DMS153 treated with DMSO at 0.1 percent for 48 hours (cell line): Measurements from ENCODE around the gene FLRT2.
A peak's percentile ranks its signal among the peaks of the same experiment; 100 is the strongest.

ENCODE experiments used
- DNase-seq: peaks from one replicate; lab custom pipeline; 2025; ENCODE audit not compliant: unreplicated experiment; lab: John Stamatoyannopoulos, UW

Gene FLRT2

DNA sequence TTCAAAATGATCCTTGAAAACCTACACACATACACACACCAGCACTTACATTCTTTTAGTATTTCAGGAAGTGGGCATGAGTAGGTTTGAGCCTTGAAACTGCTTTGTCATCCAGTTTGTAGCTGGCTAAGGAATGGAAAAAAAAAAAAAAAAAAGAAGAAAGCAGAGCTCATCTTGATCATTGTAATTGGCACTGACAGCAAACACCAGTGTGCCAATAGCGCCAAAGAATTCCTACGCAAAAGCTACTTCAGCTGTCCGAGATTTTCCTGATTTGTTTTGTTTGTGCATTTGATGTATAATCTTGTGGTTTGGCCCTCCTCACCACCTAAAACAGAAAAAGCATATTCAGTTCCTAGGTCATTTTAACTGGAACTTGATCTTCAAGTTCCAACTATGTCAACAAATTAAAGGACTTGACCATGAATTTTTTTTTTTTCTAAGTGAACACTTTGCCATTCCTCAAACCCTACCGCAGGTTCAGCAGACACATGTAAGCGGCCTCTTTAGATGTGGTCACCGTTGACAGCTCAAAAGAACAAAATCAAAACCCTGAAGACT, 57.3 kb downstream of the FLRT2 start:
- DNase-seq, result no peak

DNA sequence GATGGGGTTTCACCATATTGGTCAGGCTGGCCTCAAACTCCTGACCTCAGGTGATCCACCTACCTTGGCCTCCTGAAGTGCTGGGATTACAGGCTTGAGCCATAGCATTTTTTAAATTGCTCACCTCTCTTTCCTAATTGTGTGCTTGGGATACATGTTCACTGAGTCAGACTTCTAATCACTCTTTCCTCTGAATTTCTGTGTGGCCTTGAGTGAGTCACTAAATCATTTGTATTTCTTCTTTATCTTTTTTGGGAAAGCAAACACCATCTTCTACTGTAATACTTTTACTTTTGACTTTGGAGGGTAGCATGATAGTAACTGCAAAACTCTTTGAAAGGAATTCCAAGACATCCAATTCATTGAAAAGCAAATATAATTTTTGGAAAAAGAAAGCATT, 60.8 kb downstream of the FLRT2 start:
- no peak for DNase-seq

DNA sequence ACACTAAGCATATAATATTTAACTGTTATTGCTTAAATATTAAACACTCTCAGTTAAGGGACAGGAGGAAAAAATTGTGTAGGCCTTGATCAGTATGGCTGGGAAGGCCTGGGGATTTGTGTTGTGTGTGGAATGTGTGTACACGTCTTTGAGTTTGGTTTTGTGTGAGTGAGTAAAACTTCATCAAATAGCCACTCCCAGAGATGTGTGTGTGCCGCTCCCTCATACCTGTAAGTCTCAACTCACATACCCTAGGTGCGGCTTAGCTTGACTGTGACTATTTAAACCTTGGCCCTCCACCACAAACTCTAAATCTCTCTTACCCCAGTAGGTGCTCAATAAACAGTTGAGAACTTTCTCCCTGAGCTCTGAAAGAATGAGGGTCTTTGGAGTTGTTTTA, 64.3 kb downstream of the FLRT2 start:
- no peak for DNase-seq

DNA sequence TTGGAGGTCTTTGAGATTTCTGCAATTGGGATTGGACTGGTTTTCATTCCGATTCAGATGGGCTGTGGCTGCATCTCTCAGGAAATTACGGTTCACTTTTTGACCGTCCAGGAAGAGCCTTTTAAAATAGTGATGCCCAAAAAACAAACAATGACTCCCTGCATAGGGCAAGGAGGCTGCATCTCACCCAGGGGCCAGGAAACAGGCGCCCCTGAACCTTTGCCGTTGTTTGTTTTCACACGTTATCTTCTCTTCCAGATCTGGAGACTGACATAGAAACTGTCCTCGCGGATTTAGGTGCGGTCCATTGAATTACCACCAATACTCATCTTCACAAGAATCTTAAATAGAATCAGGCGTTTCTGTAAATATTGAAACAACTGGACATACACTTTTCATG, 66.0 kb downstream of the FLRT2 start:
- no peak for DNase-seq

DNA sequence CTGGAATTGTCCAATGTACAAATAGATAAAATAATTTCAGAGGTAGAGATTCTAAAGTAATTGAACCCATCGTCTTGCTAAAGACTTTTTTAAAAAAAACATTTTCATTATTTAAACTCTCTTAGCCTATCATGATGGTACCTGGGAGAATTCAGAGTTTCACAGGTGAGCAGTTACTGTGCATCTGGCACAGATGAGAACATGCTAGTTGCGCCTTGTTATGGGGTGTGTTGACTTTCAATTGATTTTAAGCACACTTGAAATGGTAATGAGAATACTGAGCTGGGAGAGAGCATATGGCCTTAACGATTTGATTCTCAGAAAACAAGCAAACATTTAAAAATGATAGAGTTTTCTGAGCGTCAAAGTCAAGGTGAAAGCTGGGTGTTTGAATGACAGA, 66.6 kb downstream of the FLRT2 start:
- DNase-seq, result peak; percentile 58

DNA sequence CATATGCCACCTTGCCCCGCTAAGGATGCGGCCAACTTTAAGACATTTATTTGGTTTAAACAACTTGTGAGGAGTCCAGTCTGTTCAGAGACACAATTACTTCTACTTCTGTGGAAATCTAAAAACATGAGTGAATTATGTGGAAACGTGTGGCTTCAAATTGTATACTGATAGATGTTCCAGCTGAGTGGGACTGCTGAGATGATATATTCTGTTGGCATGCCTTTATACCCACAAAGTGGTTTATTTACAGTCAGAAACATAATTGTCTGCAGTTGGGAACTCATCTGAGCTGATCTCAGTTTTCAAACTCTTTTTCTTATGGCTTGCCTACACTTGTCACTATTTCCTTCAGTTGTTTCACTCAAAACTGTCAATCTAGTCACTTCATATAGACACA, 67.8 kb downstream of the FLRT2 start:
- DNase-seq, result no peak

DNA sequence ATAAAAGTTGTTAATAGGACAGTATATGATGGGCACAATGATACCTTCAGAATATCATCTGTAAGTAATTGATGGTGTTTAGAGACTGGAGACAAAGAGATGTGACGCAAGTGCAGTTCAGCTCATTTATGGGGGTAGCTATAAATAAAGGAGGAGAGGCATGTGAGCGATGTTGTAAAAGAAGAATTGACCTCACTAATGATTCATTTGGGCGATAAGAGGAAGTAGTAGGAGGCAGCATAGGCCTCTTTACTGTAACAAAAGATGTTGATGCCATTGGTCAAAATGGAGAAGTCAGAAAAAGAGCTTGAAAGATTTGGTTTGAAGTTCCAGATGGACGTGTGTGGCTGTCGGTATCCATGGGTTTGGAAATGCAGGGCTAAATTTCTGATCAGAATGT, 70.0 kb downstream of the FLRT2 start:
- DNase-seq, result peak; percentile 21

DNA sequence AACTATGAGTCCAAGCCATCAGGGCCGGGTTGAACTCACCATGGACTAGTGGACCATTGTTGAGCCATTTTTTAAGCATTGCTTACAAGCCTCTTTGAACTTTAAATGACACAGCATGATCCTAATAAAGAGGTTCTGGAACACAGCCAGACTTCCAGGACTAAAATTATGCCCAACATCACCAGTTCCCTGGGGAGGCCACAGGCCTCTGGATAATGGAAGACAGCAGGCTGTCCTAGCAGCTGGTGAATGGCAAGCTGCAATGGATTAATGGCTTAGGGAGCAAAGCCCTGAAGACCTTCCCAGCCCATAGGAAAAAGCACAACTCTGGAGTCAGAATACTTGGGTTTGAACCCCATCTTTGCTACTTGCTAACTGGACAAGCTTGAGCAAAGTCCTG, 71.3 kb downstream of the FLRT2 start:
- DNase-seq, result peak; percentile 84

DNA sequence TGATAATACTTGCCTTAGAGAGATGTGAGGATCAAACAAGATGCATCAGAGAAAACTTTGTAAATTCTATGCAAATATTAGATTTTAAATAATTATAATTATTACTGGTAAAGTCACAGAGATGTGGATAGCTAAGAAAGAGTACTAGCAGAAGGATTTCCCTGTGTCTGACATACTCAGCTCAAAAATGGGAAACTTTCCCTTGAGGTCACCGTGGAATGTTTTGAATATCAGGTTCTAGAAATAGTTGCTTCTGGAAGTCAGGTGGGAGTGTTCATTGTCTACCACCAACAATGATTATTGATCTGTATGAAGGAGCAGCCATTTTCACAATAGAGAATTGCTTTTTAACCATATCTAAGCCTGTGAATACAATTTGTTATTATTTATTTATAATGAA, 71.7 kb downstream of the FLRT2 start:
- no peak for DNase-seq

DNA sequence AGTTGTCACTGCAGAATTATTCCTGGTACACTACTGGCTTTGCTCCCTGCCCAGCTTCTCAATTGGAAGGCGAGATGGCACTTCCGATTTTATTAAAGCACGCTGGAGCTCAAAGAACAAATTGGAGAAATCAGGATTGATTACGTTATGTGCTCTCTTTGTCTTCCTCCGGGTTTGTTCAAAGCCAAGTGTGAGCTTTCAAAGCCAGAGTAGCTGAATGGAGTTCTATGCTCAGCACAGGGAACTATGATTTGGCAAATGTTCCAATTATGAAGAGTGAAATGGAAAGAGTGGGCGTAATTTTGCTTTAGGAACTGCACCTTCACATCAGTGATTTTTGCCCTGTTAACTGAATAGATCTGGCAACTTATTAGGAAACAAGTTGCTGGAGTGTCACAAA, 72.4 kb downstream of the FLRT2 start:
- no peak for DNase-seq

DNA sequence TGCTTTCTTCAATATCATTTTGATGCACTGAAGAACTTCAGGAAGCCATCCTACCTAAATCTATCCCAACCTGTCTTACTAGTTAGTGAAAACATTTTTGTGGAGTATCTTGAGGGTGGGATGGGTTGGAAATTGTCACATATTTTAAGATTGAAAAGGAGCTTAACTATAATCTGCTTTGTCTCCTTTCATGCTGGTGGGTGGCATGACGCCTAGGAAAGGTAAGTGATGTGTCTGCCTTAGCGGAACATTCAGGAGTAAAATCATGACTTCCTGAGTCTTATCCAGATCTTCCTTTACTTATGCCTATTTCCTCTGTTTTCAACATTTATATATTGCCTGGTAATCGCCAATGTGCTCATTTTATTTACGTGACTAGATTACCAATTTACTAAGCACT, 74.1 kb downstream of the FLRT2 start:
- no peak for DNase-seq

DNA sequence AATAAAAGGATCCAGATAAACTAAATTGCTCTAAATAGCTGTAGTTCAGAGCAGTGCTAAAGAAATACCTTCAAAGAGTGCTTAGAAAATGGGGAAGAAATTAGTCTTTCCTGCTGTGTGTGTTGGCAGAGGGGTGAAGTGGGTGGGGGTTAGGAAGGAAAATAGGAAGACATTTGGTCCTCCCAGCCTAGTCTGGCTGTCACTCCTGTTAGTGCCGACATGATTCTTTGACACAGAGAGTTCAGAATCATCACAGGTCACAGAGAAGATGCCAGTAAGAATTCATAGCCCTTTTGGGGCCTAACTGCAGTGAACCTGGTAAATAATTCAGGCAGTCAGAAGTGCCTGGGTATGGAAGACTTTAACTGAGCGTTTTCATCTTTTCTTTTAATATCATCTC, 74.8 kb downstream of the FLRT2 start:
- no peak for DNase-seq

DNA sequence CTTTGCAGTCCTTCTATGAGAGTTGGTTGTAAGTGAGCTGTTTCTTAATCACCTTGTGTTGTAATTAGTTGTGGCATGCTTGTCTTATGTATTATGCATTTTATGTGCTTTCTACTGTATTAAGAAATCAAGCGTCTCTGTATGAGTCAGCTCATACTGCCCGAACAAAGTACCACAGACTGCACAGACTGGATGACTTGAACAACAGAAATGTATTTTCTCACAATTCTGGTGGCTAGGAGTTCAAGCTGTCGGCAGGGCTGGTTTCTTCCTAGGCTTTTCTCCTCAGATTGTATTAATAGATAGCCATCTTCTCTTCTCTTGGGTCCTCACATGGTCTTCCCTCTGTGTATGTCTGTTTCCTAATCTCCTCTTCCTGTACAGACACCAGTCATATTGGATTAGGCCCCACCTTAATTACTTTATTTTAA, 77.7 kb downstream of the FLRT2 start:
- DNase-seq, result no peak

DNA sequence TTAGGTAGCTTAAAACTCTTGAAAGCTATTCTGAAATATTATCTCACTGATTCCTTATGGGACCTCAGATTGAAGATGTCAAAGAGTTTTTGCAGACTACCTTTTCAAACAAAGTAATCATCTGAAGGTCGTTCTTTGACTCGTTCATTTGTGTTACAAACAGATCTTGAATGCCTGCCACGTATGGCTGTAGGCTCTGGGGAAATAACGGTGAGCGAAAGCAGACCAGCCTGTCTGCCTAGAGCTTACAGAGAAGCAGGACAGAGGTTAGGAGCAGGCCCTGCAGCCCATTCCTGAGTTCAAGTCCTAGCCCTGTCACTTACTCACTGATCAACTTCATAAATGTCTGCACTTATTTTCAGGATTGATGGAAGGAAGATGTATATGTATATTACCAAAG, 83.6 kb downstream of the FLRT2 start:
- no peak for DNase-seq

DNA sequence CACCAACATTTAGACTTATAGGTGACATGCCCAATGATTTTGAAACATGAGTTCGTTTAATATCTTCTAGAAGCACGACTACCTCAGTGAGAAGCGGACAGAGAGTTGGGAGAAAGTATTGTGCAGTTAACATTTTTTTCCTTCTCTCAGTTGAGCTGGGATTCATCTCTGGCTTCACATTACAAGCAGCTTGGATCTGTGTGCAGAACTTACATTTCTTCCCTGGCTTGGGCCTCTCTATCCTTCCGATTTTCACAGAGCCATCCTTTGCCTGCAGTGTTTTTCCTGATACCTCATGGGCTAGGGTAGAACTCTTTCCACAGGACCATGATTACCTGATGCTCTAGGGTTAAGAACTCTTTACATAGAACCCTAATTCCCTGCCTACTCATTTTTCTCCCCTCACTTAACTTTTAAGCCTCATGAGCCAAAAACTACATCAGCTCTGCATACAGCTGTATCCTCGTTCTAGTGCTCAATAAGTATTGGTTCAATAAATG, 86.5 kb downstream of the FLRT2 start:
- DNase-seq, result no peak

DNA sequence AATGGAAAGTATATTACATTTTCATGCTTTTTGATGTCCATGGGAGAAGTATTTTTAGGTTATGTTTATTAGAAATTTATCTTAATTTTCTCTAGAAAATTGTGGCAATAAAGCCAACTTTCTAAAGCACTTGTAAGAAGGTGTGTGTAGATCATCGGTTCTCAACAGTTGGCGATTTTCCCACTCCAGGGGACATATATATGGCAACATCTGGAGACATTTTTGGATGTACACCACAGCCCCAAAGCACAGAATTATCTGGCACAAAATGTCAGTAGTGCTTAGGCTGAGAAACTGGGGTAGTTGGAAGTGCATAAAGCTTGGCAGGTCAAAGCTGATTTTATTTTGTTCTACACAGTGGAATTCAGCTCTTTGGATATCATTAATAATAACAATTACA, 86.9 kb downstream of the FLRT2 start:
- DNase-seq, result no peak

DNA sequence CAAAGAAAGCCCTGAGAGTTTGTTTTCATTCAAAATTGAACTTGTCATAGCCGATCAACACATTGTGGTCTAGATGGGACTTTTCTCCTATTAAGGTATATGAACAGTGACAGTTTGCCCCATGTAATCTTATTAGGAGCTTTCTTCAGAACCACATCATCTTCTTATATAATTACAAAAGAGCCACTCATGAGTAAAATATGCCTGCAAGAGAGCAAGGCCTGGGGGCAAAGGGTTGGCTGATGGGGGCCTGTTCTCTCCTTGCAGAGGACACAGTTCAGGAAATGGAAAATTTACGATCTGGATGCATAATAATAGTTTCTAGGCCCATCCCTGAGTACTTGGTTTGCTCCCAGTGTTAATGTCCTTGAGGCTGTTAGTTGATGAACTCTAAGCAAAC, 87.8 kb downstream of the FLRT2 start:
- no peak for DNase-seq

DNA sequence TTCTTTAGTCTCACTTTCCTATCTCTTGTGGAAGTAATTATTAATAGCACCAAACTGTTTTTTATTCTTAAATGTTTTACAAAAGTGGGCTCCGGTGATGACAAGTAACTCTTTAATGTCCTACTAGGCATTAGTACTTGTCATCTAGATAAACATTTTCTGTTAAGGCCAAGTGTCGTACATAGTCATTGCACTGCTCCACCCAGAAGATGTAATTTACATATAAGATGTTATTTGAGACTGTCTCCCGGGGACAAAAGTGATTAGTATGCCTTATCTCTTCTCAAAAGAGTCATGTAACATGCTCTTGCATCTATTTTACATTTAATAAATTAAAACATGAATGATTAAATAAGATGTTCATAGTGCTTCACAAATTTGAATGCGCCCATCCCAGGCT, 88.4 kb downstream of the FLRT2 start:
- DNase-seq, result no peak

DNA sequence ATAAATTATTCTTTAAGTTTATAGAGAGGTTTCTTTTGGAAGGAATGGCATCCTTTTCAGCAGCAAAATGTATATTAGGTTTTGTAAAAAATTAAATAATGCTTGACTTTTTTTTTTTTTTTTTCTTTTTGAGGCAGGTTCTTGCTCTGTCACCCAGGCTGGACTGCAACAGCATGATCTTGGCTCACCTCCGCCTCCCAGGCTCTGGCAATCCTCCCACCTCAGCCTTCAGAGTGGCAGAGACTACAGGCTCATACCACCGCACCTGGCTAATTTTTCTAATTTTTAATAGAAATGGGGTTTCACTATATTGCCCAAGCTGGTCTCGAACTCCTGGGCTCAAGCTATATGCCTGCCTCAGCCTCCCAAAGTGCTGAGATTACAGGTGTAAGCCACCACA, 89.0 kb downstream of the FLRT2 start:
- DNase-seq, result no peak

DNA sequence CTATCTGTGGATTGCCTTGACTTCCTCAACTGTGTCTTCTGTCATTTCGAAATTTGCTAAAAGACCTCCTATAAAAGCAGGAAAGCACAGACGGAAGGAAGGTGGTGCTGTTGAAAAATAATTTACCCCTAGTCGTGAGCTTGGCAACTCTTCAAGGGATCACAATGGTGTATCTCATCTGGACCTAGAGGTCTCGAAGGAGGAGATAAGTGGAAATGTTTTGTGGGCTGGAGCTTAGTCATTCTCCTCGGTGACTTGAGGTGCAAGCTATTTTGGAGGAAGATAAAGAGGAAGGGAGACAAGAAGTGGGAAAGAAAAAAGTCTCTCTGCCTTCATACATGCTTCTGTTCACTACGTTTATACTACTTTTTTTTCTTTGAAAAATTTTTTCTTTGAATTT, 89.9 kb downstream of the FLRT2 start:
- DNase-seq, result no peak

DNA sequence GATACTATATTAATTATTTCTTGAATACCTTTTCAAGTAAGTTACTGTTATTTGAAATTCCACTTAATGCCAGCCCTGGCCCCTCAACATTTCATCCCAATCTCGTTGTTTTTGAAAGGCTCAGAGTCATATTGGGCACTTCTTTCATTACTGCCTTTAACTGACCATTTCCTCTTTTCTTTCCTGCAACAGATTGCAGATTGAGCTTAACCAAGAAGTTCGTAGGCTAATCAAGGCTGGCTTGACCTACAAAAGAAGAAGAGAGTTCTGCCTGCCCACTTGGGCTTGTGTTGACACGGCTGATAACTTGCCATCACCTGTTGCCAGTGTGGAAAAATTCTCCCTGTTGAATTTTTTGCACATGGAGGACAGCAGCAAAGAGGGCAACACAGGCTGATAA, 91.0 kb downstream of the FLRT2 start:
- DNase-seq, result no peak

DNA sequence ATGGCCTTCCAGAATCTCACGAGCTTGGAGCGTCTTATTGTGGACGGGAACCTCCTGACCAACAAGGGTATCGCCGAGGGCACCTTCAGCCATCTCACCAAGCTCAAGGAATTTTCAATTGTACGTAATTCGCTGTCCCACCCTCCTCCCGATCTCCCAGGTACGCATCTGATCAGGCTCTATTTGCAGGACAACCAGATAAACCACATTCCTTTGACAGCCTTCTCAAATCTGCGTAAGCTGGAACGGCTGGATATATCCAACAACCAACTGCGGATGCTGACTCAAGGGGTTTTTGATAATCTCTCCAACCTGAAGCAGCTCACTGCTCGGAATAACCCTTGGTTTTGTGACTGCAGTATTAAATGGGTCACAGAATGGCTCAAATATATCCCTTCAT, 92.2 kb downstream of the FLRT2 start:
- no peak for DNase-seq

DNA sequence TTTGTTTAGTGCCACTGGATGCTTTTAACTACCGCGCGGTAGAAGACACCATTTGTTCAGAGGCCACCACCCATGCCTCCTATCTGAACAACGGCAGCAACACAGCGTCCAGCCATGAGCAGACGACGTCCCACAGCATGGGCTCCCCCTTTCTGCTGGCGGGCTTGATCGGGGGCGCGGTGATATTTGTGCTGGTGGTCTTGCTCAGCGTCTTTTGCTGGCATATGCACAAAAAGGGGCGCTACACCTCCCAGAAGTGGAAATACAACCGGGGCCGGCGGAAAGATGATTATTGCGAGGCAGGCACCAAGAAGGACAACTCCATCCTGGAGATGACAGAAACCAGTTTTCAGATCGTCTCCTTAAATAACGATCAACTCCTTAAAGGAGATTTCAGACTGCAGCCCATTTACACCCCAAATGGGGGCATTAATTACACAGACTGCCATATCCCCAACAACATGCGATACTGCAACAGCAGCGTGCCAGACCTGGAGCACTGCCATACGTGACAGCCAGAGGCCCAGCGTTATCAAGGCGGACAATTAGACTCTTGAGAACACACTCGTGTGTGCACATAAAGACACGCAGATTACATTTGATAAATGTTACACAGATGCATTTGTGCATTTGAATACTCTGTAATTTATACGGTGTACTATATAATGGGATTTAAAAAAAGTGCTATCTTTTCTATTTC, 93.2 kb downstream of the FLRT2 start:
- no peak for DNase-seq
